NCI-H2196 (cell line): ENCODE results near the gene LDHAL6B.

ENCODE experiments used
- DNase-seq: peaks from one replicate; lab custom pipeline; 2025; ENCODE audit not compliant: unreplicated experiment; lab: John Stamatoyannopoulos, UW

Gene LDHAL6B

DNA sequence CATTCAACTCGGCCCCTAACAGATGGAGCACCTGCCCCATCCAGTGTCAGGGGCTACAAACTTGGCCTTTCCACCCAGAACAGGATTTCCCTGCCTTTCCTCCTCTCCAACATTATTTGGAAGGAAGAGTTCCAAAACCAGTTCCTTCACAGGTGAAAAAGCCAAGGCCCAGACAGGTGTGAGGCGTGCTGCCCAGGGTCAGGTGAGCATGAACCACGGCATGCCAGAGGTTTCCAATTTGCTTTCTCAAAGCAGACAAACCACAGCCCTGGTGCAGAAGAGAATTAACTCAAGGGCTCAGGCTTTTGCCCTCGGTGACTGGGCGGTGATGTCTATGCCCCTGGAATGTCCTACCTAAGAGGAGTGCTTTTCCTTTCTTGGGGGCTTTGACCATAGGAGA, 43.2 kb downstream of the LDHAL6B start:
- no peak for DNase-seq

DNA sequence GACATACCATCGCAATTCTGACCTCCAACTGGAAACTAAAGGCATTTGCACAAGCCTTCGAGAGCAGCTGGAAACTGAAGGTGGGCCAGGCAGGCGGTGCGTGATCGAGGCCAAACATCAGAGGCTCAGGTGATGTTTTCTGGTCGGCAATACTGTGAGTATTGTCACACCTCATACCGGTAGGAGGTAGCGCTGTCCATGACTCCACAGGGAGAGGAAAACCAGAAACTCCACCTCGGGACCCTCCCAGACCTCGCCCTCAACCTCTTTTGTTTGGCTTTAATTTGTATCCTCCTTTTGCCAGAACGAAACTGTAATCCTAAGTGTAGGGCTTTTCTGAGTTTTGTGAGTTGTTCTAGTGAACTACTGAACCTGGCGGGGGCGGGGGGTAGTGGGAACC, 43.6 kb downstream of the LDHAL6B start:
- DNase-seq, result no peak

DNA sequence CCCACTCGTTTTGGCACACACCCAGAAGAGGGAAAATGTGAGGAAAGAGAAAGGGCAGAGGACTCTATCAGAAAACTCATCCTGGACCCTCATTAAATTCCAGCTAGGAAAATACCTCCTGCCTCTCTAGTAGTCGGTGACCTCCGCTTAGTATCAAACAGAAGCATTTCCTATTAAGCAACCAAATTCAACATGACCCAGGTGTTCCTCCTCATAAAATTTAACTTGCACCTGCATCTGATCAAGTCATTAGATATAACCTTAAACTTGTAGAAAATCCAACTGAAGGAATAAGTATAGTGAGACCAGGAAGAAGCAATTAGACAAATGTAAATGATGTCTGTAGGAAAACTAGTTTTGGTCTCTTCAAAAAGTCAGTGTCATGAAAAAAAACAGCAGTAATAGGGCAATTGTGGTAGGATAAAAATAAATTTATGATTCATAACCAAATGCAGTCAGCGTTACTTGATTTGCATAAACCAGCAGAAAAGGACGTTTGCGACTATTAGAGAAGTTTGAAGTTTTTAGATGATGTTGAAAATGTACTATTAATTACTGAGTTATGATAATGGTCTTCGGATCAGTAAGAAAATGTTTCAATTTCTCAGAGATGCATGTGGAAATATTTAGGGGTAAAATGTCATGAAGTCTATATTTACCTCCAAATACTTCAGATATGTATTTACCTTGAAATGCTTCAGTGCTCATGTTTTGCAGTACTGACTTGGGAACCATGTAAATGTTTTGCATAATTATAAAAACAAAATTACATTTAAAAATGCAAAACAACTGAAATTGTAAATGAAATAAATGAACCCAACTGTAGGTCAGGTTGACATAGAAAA, 44.6 kb downstream of the LDHAL6B start:
- no peak for DNase-seq

DNA sequence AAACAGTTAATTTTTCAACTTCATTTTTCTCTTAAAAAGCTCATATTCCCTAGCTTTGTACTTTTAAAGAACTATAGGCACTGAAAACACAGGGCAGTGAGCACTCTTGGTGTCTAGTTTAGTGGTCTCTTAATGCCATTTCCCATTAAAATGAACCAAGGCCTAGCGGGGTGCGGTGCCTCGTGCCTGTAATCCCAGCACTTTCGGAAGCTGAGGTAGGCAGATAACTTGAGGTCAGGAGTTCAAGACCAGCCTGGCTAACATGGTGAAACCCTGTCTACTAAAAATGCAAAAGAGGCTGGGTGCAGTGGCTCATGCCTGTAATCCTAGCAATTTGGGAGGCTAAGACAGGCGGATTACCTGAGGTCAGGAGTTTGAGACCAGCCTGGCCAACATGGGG, 45.5 kb downstream of the LDHAL6B start:
- DNase-seq, result no peak

DNA sequence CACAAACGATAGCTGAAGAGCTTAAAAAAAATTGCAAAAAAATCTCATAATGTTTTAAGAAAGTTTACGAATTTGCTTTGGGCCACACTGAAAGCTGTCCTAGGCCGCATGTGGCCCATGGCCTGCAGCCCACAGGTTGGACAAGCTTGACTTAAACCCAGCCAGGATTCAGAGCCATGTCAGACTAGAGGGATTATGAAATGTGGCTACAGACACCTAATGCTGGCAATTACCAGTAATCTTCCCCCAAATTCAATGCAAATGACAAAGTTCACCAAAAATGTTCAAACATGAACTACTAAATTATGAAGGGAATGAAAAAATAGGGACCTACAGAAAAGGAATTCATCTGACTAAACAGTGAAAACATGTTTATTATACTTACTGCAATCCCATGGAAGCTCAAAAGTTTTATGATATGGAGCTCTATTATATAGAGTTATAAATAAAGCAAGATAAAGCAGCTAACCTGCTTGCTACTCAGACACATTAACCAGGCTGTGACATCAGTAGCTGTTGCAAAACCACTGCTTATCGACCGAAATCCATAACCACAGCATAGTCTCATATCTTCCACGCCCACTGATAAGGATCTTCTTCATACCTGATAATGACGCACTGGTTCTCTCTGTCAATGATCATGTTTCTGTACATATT, 49.2 kb downstream of the LDHAL6B start:
- DNase-seq, result no peak

DNA sequence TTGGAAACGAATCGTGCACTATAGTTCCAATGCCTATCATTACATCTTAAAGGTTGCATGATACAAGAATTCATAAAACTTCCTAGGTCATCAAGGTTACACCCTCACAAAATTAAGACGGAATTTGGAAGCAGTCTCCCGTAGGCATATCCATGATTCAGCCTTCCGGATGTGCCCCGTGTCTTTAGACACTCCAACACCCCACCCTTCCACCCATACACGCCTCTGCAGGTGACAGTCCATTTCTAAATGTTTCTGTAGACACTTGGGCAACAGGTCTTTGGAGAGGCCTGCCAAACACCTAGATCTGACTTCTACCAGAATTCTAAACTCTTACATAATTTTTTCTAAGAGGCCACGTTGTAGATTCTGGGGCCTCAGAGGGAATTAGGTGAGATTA, 49.8 kb downstream of the LDHAL6B start:
- no peak for DNase-seq

DNA sequence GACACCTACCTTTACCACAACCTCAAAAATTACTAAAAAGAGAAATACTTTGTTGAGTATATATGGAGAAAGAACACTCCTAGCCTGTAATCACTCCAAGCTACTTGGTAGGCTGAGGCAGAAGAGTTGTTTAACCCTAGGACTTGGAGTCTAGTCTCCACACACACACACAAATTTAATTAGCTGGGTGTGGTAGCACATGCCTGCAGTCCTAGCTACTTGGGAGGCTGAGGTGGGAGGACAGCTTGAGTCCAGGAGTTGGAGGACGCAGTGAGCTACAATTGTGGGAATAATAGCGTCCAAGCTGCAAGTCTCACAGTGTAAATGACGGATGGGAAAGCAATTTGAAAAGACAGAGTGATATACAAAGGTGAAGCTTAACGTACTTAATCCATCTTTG, 50.5 kb downstream of the LDHAL6B start:
- DNase-seq, result no peak
